ENCODE results near the gene RBP4.

RBP4 gene

DNA sequence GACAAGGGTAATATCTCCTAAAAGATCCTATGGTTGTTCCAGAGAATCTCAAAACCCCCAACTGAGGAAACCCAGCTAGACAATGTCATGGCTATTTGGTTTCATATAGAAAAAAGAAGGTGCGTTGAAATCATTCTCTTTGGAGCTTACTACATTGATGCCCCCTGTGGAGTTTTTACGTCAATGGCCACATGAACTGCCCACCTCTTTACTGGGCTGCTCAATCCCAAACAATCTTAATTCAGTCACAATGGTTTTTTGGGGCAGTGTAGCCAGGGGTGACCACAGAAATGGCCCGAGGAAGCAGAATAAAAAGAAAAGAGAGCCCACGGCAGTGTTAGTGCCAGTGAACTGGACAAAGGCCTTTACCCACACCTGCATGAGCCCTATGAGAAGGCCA lies 7.8 kb downstream of the RBP4 start:
- TF ChIP-seq, protein P1, sequence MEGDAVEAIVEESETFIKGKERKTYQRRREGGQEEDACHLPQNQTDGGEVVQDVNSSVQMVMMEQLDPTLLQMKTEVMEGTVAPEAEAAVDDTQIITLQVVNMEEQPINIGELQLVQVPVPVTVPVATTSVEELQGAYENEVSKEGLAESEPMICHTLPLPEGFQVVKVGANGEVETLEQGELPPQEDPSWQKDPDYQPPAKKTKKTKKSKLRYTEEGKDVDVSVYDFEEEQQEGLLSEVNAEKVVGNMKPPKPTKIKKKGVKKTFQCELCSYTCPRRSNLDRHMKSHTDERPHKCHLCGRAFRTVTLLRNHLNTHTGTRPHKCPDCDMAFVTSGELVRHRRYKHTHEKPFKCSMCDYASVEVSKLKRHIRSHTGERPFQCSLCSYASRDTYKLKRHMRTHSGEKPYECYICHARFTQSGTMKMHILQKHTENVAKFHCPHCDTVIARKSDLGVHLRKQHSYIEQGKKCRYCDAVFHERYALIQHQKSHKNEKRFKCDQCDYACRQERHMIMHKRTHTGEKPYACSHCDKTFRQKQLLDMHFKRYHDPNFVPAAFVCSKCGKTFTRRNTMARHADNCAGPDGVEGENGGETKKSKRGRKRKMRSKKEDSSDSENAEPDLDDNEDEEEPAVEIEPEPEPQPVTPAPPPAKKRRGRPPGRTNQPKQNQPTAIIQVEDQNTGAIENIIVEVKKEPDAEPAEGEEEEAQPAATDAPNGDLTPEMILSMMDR (IDR thresholded peaks at IDR 0.05; ENCODE audit: low read length): no peak
- TF ChIP-seq EZH2 (optimal IDR thresholded peaks at IDR 0.05; ENCODE audit: low read depth, low read length) (no peak), EZH2phosphoT487 (IDR thresholded peaks at IDR 0.05; ENCODE audit: low read length) (no peak)
- no peaks in the 10 kb centered on the region for H3K36me3 ChIP-seq (replicated peaks; ENCODE audit: insufficient read depth, low read length)
- H2AFZ ChIP-seq (ENCODE audit: low read length): no peak overlapping the region
- H3K9ac ChIP-seq (ENCODE audit: low read length): no peak overlapping the region
- no peaks in the 10 kb centered on the region for H3F3A ChIP-seq (ENCODE audit: insufficient read depth, low read length)
- no peaks in the 10 kb centered on the region for H3K27me3 ChIP-seq (replicated peaks; ENCODE audit: insufficient read depth, low read length)
- no peaks in the 10 kb centered on the region for H3K9me3 ChIP-seq (replicated peaks; ENCODE audit: insufficient read depth, low read length)
- H3K27ac ChIP-seq (ENCODE audit: low read length): no peak overlapping the region
- H3K9me2 ChIP-seq (replicated peaks; ENCODE audit: insufficient read depth, low read length): no peaks in the 10 kb centered on the region
- H3K79me2 ChIP-seq (ENCODE audit: low read length): no peaks in the 10 kb centered on the region
- no peaks in the 10 kb centered on the region for H3K4me1 ChIP-seq (ENCODE audit: low read length)
- H4K20me1 ChIP-seq (ENCODE audit: insufficient read depth, low read length): no peaks in the 10 kb centered on the region
- no peak overlapping the region for H3K4me3 ChIP-seq (ENCODE audit: low read length)
- no peak overlapping the region for H3K4me2 ChIP-seq (ENCODE audit: low read depth, low read length)
- no peak for DNase-seq

DNA sequence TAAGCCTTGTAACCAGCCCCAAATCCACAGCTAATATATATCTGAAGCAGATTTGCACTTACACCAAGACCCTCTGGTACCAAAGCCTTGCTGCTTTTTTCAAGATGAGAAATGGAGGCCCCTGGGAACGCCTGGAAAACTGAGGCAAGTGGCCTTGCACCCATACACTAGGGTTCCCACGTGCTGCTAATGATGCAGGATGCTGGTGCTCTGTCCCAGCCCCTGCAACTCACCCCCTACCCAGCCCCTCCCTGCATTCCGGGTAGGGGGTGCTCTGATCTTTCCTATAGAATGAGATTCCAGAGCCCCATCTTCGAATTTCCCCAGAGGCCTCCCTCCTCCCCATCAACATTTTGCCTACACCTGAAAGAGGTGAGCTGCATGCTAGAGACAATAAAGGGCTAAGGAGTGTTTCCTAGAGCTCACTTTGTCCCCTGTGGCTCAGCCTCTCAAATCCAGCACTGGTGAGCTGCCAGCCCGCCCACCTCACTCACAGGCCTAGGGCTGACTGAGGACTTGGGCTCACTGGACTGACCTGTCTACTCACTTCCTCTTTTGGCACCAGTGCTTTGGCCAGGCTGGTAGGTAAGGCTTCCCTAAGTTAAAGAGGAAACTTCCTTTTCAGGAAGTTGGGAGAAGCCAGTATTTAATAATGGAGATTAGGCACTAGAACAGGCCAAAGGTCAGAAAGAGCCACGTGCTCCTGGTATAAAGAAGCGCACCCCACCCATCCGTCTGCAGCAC lies 9.8 kb downstream of the RBP4 start:
- H3K4me1 ChIP-seq (ENCODE audit: low read length): no peaks in the 10 kb centered on the region
- no peaks in the 10 kb centered on the region for H3K79me2 ChIP-seq (ENCODE audit: low read length)
- no peaks in the 10 kb centered on the region for H3F3A ChIP-seq (ENCODE audit: insufficient read depth, low read length)
- H3K4me2 ChIP-seq (ENCODE audit: low read depth, low read length): no peak overlapping the region
- H3K9me3 ChIP-seq (replicated peaks; ENCODE audit: insufficient read depth, low read length): no peaks in the 10 kb centered on the region
- no peak overlapping the region for H3K9ac ChIP-seq (ENCODE audit: low read length)
- no peak overlapping the region for H2AFZ ChIP-seq (ENCODE audit: low read length)
- no peaks in the 10 kb centered on the region for H3K27me3 ChIP-seq (replicated peaks; ENCODE audit: insufficient read depth, low read length)
- H3K27ac ChIP-seq (ENCODE audit: low read length): no peak overlapping the region
- TF ChIP-seq EZH2phosphoT487 (IDR thresholded peaks at IDR 0.05; ENCODE audit: low read length): no peak
- no peak for TF ChIP-seq EZH2 (optimal IDR thresholded peaks at IDR 0.05; ENCODE audit: low read depth, low read length)
- TF ChIP-seq, protein P1 (IDR thresholded peaks at IDR 0.05; ENCODE audit: low read length): no peak
- no peaks in the 10 kb centered on the region for H3K9me2 ChIP-seq (replicated peaks; ENCODE audit: insufficient read depth, low read length)
- no peak overlapping the region for H3K4me3 ChIP-seq (ENCODE audit: low read length)
- DNase-seq: no peak
- no peaks in the 10 kb centered on the region for H3K36me3 ChIP-seq (replicated peaks; ENCODE audit: insufficient read depth, low read length)
- no peaks in the 10 kb centered on the region for H4K20me1 ChIP-seq (ENCODE audit: insufficient read depth, low read length)

DNA sequence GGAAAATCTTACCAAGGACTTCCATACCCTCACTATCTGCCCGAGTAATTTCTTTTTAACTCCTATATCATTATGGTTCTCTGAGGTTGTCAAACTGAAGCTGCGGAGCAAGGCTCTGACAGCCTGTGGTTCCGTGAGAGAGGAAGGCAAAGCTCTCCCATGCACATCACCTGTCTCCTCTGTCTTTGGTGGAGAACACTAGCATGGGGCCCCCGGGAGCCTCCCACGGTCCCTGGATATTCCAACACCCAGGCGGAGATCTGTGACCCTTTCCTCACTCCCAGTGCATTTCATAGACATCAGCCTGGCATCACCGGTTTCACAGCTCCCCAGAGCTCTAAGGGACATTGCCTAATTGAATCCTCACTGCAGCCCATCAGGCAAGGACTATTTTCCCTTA lies 10.4 kb downstream of the RBP4 start:
- no peak for DNase-seq
- Histone ChIP-seq H4K20me1 (ENCODE audit: insufficient read depth, low read length) (no peaks in the 10 kb centered on the region), H3K79me2 (ENCODE audit: low read length) (no peaks in the 10 kb centered on the region), H3K27ac (ENCODE audit: low read length) (no peak overlapping the region), H3K4me1 (ENCODE audit: low read length) (no peaks in the 10 kb centered on the region), H3K9me2 (replicated peaks; ENCODE audit: insufficient read depth, low read length) (no peaks in the 10 kb centered on the region), H3K27me3 (replicated peaks; ENCODE audit: insufficient read depth, low read length) (no peaks in the 10 kb centered on the region), H3F3A (ENCODE audit: insufficient read depth, low read length) (no peaks in the 10 kb centered on the region), H2AFZ (ENCODE audit: low read length) (no peak overlapping the region), H3K4me2 (ENCODE audit: low read depth, low read length) (no peak overlapping the region), H3K4me3 (ENCODE audit: low read length) (no peak overlapping the region), H3K36me3 (replicated peaks; ENCODE audit: insufficient read depth, low read length) (no peaks in the 10 kb centered on the region), H3K9ac (ENCODE audit: low read length) (no peak overlapping the region), H3K9me3 (replicated peaks; ENCODE audit: insufficient read depth, low read length) (no peaks in the 10 kb centered on the region)
- TF ChIP-seq EZH2 (optimal IDR thresholded peaks at IDR 0.05; ENCODE audit: low read depth, low read length) (no peak), EZH2phosphoT487 (IDR thresholded peaks at IDR 0.05; ENCODE audit: low read length) (no peak)
- TF ChIP-seq, protein P1 (IDR thresholded peaks at IDR 0.05; ENCODE audit: low read length): no peak

Measured in MM.1S (cell line).